K562 (cell line): ENCODE data around the gene SEC23IP. TPM values are rescaled to one million over a fixed set of nuclear protein-coding genes. Genes with fewer than 3 reads are reported as not detected.

Experiments used
- DIDO1 ChIP-seq: fragments of 450-650 bp; IDR thresholded peaks from 2 replicates; pipeline ENCODE4 v1.6.1; 2016; ENCODE audit warnings: low read depth, missing biosample characterization, missing genetic modification characterization
- microRNA-seq: library from miRNA; unstranded; fragments of <30 nt; microRNA quantifications from one replicate; pipeline ENCODE4, GENCODE V29; 2018; ENCODE audit warnings: borderline microRNAs expressed
- polyA plus RNA-seq, 8 experiments: library from polyadenylated mRNA; depleted of rRNA in 4 of 8; stranded (reverse) in 5 of 8; unstranded in 3 of 8; fragments of >200 nt; fragmentation: Nextera tagmentation in 2 of 8; fragmentation: Illumina TruSeq in 1 of 8; extraction: Ambion mirVana in 2 of 8; extraction: Trizol in 1 of 8; gene quantifications; 2 replicates each; pipeline versions ENCODE4 v1.2.1 to v1.2.3, GENCODE V29; 2011 to 2014; ENCODE audit warnings: inconsistent platforms in 1 of 8, missing spikeins in 1 of 8
- small RNA-seq: library from RNA; depleted of rRNA; stranded (forward); fragments of <200 nt; gene quantifications from one replicate; pipeline ENCODE3, GENCODE V24; 2014
- total RNA-seq, 7 experiments: library from RNA; depleted of rRNA in 6 of 7; stranded (reverse); fragments of >200 nt in 6 of 7; fragmentation: Illumina TruSeq in 2 of 7; extraction: Trizol in 2 of 7; gene quantifications; 2 replicates each; pipeline versions ENCODE4 v1.2.1 to v1.2.3, GENCODE V29; 2011 to 2021; ENCODE audit warnings: low replicate concordance in 1 of 7

Gene SEC23IP
- total and polyA plus RNA-seq, 9 of the 15 experiments (the other 6 are each of a cell fraction or from before 2014, with no cell fraction given): 15.8 to 38.4 (median 22.5) TPM

DNA sequence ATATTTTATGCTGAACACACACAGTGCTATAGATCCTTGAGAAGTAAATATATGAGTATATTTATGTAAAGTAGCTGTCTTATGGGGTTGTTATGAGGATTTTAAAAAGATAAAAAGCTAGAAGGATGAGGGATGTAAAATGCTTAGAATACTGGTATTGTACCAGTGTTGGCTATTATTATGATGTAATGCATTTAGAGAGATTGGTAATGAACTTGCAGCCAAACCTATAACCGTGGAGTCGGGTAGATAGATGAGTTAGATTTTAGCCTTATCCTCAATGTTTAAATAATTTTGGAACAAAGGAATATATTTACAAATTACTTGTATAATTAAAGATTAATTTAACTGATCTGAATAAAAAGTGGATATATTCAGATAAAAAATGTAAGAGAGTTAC is 99.3 kb downstream of the SEC23IP start (continued):
- no peak for TF ChIP-seq DIDO1 (tag)

Small RNAs within 50 kb of the gene (microRNA-seq; reads per million reads assigned to microRNA genes)
- gene MIR4682: not detected

Small RNAs within 50 kb of the gene (small RNA-seq; reads per million reads assigned to genes)
- gene MIR4682: not detected

Other genes starting within 250 kb of the SEC23IP start
- gene BAG3, start 241.3 kb upstream of the SEC23IP start, total RNA-seq (2014; rRNA removed): 9.7 and 14.2 TPM in 2 replicates
- gene BAG3, start 241.3 kb upstream of the SEC23IP start, total RNA-seq (2014; rRNA removed; fragmentation: Illumina TruSeq; extraction: Trizol): 5.3 and 5.7 TPM in 2 replicates
- 7.2 and 9.2 TPM in 2 replicates for gene BAG3, start 241.3 kb upstream of the SEC23IP start, total RNA-seq (2015; rRNA removed; fragmentation: Illumina TruSeq; extraction: Trizol)
- 27.4 and 28.7 TPM in 2 replicates for gene BAG3, start 241.3 kb upstream of the SEC23IP start, total RNA-seq (2021)
- 2.6 and 4.7 TPM in 2 replicates for gene BAG3, start 241.3 kb upstream of the SEC23IP start, polyA plus RNA-seq (2011; rRNA removed)
- gene BAG3, start 241.3 kb upstream of the SEC23IP start, polyA plus RNA-seq (2014; fragmentation: Illumina TruSeq; extraction: Trizol): 24.7 and 24.8 TPM in 2 replicates
- gene BAG3, start 241.3 kb upstream of the SEC23IP start, polyA plus RNA-seq (2014; fragmentation: Nextera tagmentation; extraction: Ambion mirVana): 1 to 10 TPM; 3.9 to 4.1 TPM
- 13.1 and 15.3 TPM in 2 replicates for gene BAG3, start 241.3 kb upstream of the SEC23IP start, polyA plus RNA-seq (2014; rRNA removed)
- gene INPP5F, start 166.7 kb upstream of the SEC23IP start, total RNA-seq (2014; rRNA removed): 3.3 and 3.7 TPM in 2 replicates
- 5.6 and 7.3 TPM in 2 replicates for gene INPP5F, start 166.7 kb upstream of the SEC23IP start, total RNA-seq (2014; rRNA removed; fragmentation: Illumina TruSeq; extraction: Trizol)
- 5.3 and 5.9 TPM in 2 replicates for gene INPP5F, start 166.7 kb upstream of the SEC23IP start, total RNA-seq (2015; rRNA removed; fragmentation: Illumina TruSeq; extraction: Trizol)
- 5.4 and 6.3 TPM in 2 replicates for gene INPP5F, start 166.7 kb upstream of the SEC23IP start, total RNA-seq (2021)
- gene INPP5F, start 166.7 kb upstream of the SEC23IP start, polyA plus RNA-seq (2011; rRNA removed): 5.0 and 6.4 TPM in 2 replicates
- gene INPP5F, start 166.7 kb upstream of the SEC23IP start, polyA plus RNA-seq (2014; fragmentation: Illumina TruSeq; extraction: Trizol): 5.7 and 6.0 TPM in 2 replicates
- 1 to 10 TPM; 1.6 to 1.7 TPM for gene INPP5F, start 166.7 kb upstream of the SEC23IP start, polyA plus RNA-seq (2014; fragmentation: Nextera tagmentation; extraction: Ambion mirVana)
- gene INPP5F, start 166.7 kb upstream of the SEC23IP start, polyA plus RNA-seq (2014; rRNA removed): 5.7 and 6.1 TPM in 2 replicates
- gene MCMBP, start 19.9 kb upstream of the SEC23IP start, total RNA-seq (2014; rRNA removed): 43.0 and 44.0 TPM in 2 replicates
- 50.5 and 59.0 TPM in 2 replicates for gene MCMBP, start 19.9 kb upstream of the SEC23IP start, total RNA-seq (2014; rRNA removed; fragmentation: Illumina TruSeq; extraction: Trizol)
- gene MCMBP, start 19.9 kb upstream of the SEC23IP start, total RNA-seq (2015; rRNA removed; fragmentation: Illumina TruSeq; extraction: Trizol): 49.1 and 51.2 TPM in 2 replicates
- 50.8 and 51.2 TPM in 2 replicates for gene MCMBP, start 19.9 kb upstream of the SEC23IP start, total RNA-seq (2021)
- 51.1 and 74.3 TPM in 2 replicates for gene MCMBP, start 19.9 kb upstream of the SEC23IP start, polyA plus RNA-seq (2011; rRNA removed)
- 49.9 and 54.6 TPM in 2 replicates for gene MCMBP, start 19.9 kb upstream of the SEC23IP start, polyA plus RNA-seq (2014; fragmentation: Illumina TruSeq; extraction: Trizol)
- 10 to 100 TPM; 11.2 to 15.4 TPM for gene MCMBP, start 19.9 kb upstream of the SEC23IP start, polyA plus RNA-seq (2014; fragmentation: Nextera tagmentation; extraction: Ambion mirVana)
- 42.6 and 43.3 TPM in 2 replicates for gene MCMBP, start 19.9 kb upstream of the SEC23IP start, polyA plus RNA-seq (2014; rRNA removed)